Measurements from ENCODE around the gene RNF223. TPM values are rescaled to one million over a fixed set of nuclear protein-coding genes. Genes with fewer than 3 reads are reported as not detected.
A peak's percentile ranks its signal among the peaks of the same experiment; 100 is the strongest.
"Not testable (repeated sequence)": the region's sequence is repeated elsewhere in the genome, so short reads cannot be mapped to it uniquely, and the experiment has no call there.

The RNF223 gene
- polyA plus RNA-seq, 3 donors: 0.30 to 0.82 (median 0.39) TPM

GRCh38 chr1:1040004-1040991 is 33.8 kb downstream of the RNF223 start:
- peak in 5 of 11 donors; percentile 63 to 72 (median 65) for DNase-seq (ENCODE audit: extremely low read depth in 1 of 11, low read depth in 9 of 11, low spot score in 4 of 11)

GRCh38 chr1:1039145-1039910 is 34.8 kb downstream of the RNF223 start:
- DNase-seq (ENCODE audit: extremely low read depth in 1 of 11, low read depth in 9 of 11, low spot score in 4 of 11): no peak

GRCh38 chr1:1038694-1039093 is 35.4 kb downstream of the RNF223 start:
- no peak for DNase-seq (ENCODE audit: extremely low read depth in 1 of 11, low read depth in 9 of 11, low spot score in 4 of 11)

GRCh38 chr1:1037366-1038327 is 36.5 kb downstream of the RNF223 start:
- DNase-seq (ENCODE audit: extremely low read depth in 1 of 11, low read depth in 9 of 11, low spot score in 4 of 11): no peak

- no peak for DNase-seq (ENCODE audit: extremely low read depth in 1 of 11, low read depth in 9 of 11, low spot score in 4 of 11)
Measured at GRCh38 chr1:1035291-1035943, 38.7 kb downstream of the RNF223 start.

GRCh38 chr1:1034439-1034781 is 39.7 kb downstream of the RNF223 start:
- DNase-seq (ENCODE audit: extremely low read depth in 1 of 11, low read depth in 9 of 11, low spot score in 4 of 11): no peak

GRCh38 chr1:1033731-1034438 is 40.2 kb downstream of the RNF223 start:
- no peak for DNase-seq (ENCODE audit: extremely low read depth in 1 of 11, low read depth in 9 of 11, low spot score in 4 of 11)

GRCh38 chr1:1033009-1033587 is 41.0 kb downstream of the RNF223 start:
- DNase-seq (ENCODE audit: extremely low read depth in 1 of 11, low read depth in 9 of 11, low spot score in 4 of 11): peak; percentile 69 to 89 (median 85)

- no peak for DNase-seq (ENCODE audit: extremely low read depth in 1 of 11, low read depth in 9 of 11, low spot score in 4 of 11)
Measured at GRCh38 chr1:1032424-1032823, 41.7 kb downstream of the RNF223 start.

GRCh38 chr1:1031659-1032235 is 42.4 kb downstream of the RNF223 start:
- no peak for DNase-seq (ENCODE audit: extremely low read depth in 1 of 11, low read depth in 9 of 11, low spot score in 4 of 11)

GRCh38 chr1:1030867-1031658 is 43.0 kb downstream of the RNF223 start:
- not testable (repeated sequence) for DNase-seq (ENCODE audit: extremely low read depth in 1 of 11, low read depth in 9 of 11, low spot score in 4 of 11)

- DNase-seq (ENCODE audit: extremely low read depth in 1 of 11, low read depth in 9 of 11, low spot score in 4 of 11): no peak
Measured at GRCh38 chr1:1027791-1028190, 46.3 kb downstream of the RNF223 start.

- DNase-seq (ENCODE audit: extremely low read depth in 1 of 11, low read depth in 9 of 11, low spot score in 4 of 11): no peak
Measured at GRCh38 chr1:1026599-1027413, 47.3 kb downstream of the RNF223 start.

- DNase-seq (ENCODE audit: extremely low read depth in 1 of 11, low read depth in 9 of 11, low spot score in 4 of 11): no peak
Measured at GRCh38 chr1:1025730-1026129, 48.4 kb downstream of the RNF223 start.

Measured in renal cortex interstitium (tissue), 11 donors.